Measurements from ENCODE around the gene RPRD1A. TPM values are rescaled to one million over a fixed set of nuclear protein-coding genes. Genes with fewer than 3 reads are reported as not detected.
"Not testable (repeated sequence)": the region's sequence is repeated elsewhere in the genome, so short reads cannot be mapped to it uniquely, and the experiment has no call there.

The RPRD1A gene
- total RNA-seq, 1 experiment from 2014 or later = 83.3 TPM

- no peak for DNase-seq (ENCODE audit: low spot score)
Observed at GRCh38 chr18:35969676-35970075, 97.7 kb downstream of the RPRD1A start.

- DNase-seq (ENCODE audit: low spot score) = no peak
Observed at GRCh38 chr18:35968278-35968880, 99.0 kb downstream of the RPRD1A start.

GRCh38 chr18:35967866-35968265 is 99.5 kb downstream of the RPRD1A start:
- not testable (repeated sequence) for DNase-seq (ENCODE audit: low spot score)

DNA sequence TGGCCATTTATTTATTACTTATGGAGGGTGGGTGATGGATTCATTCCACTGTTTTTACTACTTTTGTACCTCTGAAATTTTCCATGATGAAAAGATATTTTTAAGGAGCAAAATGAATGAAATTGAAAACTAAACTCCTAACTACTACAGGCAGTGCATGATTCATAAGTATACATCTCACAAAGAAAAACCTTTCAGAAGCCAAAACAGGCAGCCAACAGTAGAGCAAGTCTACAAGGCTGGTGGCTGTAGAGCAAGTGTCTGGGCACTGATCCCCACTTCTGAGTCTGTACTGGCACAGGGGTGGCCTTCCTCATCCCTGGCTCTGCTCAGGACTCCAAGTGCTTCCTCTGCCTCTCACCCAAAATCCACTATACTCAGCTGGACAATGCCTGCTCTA is 103.0 kb downstream of the RPRD1A start:
- DNase-seq (ENCODE audit: low spot score) = no peak

DNA sequence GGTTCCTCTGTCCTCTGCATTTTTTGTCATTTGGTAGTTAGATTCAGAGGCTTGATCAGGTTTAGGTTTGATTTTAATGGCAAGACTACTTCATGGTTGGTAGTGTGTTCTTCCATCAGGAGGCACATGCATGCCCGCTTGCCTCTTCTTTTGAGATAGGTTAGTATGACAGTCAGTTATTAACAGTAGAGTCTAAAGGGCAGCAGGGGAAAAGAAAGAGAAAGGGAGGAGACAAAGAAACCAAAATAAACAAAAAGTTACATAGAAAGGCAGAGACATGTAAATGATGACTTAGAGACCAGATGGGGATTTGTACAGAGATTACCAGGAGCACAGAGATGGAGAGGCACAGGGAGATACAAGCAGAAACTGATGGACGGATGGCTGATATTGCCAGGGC is 105.0 kb downstream of the RPRD1A start:
- no peak for DNase-seq (ENCODE audit: low spot score)

DNA sequence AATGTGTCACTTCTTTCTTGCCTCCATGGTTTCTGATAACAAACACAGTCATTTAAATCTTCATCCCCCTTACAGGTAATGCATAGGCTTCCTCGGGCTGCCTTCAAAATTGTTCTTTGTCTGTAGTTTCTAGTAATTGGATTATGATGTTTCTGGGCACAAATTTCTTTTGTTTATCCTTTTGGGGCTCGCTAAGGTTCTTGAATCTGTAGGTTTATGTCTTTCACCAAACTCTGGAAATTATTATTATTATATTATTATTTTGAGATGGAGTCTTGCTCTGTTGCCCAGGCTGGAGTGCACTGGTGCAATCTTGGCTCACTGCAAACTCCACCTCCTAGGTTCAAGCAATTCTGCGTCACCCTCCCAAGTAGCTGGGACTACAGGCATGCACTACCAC is 111.1 kb downstream of the RPRD1A start:
- DNase-seq (ENCODE audit: low spot score) = no peak

DNA sequence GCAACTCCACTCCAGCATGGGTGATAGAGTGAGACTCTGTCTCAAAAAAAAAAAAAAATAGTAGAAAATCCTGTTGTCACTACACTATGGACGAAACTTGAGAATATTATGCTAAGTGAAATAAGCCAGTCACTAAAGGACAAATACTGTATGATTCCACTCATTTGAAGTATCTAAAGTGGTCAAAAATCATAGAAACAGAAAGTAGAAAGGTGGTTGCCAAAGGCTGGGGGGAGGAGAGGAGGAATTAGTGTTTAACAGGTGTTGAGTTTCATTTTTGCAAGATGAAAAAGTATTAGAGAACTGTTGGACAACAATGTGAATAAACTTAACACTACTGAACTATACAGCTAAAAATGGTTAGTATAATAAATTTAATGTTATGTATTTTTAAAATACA is 113.7 kb downstream of the RPRD1A start:
- DNase-seq (ENCODE audit: low spot score) = no peak

DNA sequence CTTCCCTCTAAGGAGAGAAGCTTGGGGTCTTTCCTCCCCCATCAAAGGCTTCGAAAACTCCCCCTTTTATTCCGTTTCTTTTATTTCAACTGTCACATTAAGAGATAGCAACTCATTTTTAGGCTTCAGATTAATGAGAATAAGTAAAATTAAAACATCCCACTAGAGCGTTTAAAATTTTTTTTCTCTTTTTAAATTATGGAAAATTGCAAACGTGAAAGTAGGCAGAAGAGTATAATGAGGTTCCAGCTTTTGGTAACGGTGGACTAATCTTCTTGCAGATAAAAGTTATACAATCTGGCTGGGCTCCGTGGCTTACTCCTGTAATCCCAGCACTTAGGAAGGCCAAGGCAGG is 116.8 kb downstream of the RPRD1A start:
- DNase-seq (ENCODE audit: low spot score) = no peak

- peak; percentile 33 for DNase-seq (ENCODE audit: low spot score)
Observed at GRCh38 chr18:35949903-35950627, 117.3 kb downstream of the RPRD1A start.

- DNase-seq (ENCODE audit: low spot score) = no peak
Observed at GRCh38 chr18:35949090-35949489, 118.3 kb downstream of the RPRD1A start.

- DNase-seq (ENCODE audit: low spot score) = no peak
Observed at GRCh38 chr18:35948080-35948479, 119.3 kb downstream of the RPRD1A start.

DNA sequence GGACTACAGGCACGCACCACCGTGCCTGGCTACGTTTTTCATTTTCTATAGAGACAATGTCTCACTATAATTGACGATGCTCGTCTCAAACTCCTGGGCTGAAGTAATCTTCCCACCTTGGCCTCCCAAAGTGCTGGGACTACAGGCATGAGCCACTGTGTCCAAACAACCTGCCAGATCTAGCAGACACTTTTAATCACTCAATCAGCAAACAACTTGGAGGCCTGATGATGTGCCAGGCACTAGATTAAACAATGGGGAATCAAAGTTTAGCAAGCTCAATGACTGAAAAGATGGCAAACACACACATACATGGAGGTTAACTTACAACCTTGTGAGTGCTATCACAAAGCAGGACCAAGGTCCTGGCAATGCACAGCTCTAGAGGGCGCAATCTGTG is 124.7 kb downstream of the RPRD1A start:
- DNase-seq (ENCODE audit: low spot score) = no peak

DNA sequence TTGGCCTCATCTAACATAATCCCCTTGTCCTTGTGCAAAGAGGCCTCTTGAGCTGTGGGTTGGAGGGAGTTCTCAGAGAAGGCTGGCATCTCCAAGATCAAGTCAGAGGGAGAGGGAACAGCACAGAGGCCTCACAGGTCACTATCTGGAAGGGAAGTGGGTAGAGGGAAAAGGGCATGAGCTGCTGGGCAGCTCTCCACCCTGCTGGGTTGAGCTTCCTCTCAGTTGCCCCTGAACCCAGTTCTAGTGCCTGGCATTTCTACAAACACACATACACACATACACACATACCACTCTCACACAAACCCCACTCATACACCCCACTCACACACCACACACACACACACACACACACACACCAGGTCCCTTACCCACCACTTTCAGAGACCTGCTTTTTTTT is 125.2 kb downstream of the RPRD1A start:
- DNase-seq (ENCODE audit: low spot score) = no peak

DNA sequence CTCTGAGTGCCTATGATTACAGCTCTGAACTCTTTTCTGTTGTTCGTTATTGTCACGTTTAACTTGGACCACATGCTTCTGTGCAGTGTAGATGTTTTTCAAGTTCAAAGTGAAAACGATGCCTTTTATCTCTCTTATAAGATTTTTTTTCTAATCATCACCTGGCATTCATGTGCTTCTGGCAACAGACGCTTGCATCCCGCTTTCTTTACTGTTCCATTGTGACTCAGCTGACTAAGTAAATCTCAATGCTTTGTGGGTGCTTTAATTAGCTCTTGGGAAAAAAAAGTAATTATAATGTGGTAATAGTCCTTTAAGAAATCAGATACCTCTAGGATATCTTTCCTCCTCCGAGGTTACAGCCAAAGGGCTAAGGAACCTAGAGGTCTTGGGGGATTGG is 126.1 kb downstream of the RPRD1A start:
- DNase-seq (ENCODE audit: low spot score) = no peak

Other genes with a start within 250 kb of the RPRD1A start
- 139 and 176 TPM in 2 replicates for gene SLC39A6, start 61.8 kb upstream of the RPRD1A start, total RNA-seq (2014; rRNA removed; shearing (Covaris generic))
- gene ELP2, start 62.3 kb upstream of the RPRD1A start, total RNA-seq (2014; rRNA removed; shearing (Covaris generic)) = 55.2 and 55.5 TPM in 2 replicates
- gene MOCOS, start 119.9 kb upstream of the RPRD1A start, total RNA-seq (2014; rRNA removed; shearing (Covaris generic)) = 3.3 and 3.9 TPM in 2 replicates
- 13.0 and 19.3 TPM in 2 replicates for gene FHOD3, start 230.2 kb upstream of the RPRD1A start, total RNA-seq (2014; rRNA removed; shearing (Covaris generic))

Measured in A172 (cell line).